KOPT-K1 (cell line): ENCODE measurements around the gene PDCD1.
"Not testable (repeated sequence)": the region's sequence is repeated elsewhere in the genome, so short reads cannot be mapped to it uniquely, and the experiment has no call there.

Source experiments
- H3K27ac ChIP-seq: fragments of 200-600 bp; sonication (generic); 2 replicates; pipeline ENCODE4 v1.5.1; 2016; ENCODE audit warnings: antibody characterized with exemption, mild to moderate bottlenecking, low read depth, low read length; ENCODE audit not compliant: poor library complexity, severe bottlenecking
- H3K36me3 ChIP-seq: fragments of 200-600 bp; sonication (generic); 2 replicates; pipeline ENCODE4 v1.5.1; 2017; ENCODE audit warnings: antibody characterized with exemption, mild to moderate bottlenecking, low read length, moderate library complexity; ENCODE audit not compliant: insufficient read depth
- H3K9me3 ChIP-seq: fragments of 200-600 bp; sonication (generic); 2 replicates; pipeline ENCODE4 v1.5.1; 2017; ENCODE audit warnings: antibody characterized with exemption, low read length, mild to moderate bottlenecking; ENCODE audit not compliant: insufficient read depth, poor library complexity, severe bottlenecking

Gene PDCD1

DNA sequence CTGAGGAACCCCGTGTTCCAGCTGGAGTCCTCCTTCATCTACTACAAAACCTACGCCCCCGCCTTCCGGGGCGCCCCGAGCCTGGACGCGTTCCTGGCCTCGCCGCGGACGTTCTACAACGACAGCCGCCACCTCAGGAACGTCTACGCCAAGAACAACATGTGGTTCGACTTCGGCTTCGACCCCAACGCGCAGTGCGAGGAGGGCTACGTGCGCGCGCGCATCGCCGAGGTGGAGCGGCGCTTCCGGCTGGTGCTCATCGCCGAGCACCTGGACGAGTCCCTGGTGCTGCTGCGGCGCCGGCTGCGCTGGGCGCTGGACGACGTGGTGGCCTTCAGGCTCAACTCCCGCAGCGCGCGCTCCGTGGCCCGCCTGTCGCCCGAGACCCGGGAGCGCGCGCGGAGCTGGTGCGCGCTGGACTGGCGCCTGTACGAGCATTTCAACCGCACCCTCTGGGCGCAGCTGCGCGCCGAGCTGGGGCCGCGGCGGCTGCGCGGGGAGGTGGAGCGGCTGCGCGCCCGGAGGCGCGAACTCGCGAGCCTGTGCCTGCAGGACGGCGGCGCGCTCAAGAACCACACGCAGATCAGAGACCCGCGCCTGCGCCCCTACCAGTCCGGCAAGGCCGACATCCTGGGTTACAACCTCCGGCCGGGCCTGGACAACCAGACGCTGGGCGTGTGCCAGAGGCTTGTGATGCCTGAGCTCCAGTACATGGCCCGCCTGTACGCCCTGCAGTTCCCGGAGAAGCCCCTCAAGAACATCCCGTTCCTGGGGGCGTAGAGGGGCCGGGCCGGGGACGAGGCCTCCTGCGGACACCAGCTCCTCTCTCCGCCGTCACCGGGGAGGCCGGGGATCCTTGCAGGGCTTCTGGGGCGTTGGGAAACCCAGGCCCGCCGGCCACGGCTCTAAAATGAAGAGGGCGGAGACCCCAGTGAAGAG lies 55.0 kb downstream of the PDCD1 start:
- Histone ChIP-seq H3K27ac (peak overlapping the region; percentile 38), H3K36me3 (no peaks in the 10 kb centered on the region), H3K9me3 (no peaks in the 10 kb centered on the region)

DNA sequence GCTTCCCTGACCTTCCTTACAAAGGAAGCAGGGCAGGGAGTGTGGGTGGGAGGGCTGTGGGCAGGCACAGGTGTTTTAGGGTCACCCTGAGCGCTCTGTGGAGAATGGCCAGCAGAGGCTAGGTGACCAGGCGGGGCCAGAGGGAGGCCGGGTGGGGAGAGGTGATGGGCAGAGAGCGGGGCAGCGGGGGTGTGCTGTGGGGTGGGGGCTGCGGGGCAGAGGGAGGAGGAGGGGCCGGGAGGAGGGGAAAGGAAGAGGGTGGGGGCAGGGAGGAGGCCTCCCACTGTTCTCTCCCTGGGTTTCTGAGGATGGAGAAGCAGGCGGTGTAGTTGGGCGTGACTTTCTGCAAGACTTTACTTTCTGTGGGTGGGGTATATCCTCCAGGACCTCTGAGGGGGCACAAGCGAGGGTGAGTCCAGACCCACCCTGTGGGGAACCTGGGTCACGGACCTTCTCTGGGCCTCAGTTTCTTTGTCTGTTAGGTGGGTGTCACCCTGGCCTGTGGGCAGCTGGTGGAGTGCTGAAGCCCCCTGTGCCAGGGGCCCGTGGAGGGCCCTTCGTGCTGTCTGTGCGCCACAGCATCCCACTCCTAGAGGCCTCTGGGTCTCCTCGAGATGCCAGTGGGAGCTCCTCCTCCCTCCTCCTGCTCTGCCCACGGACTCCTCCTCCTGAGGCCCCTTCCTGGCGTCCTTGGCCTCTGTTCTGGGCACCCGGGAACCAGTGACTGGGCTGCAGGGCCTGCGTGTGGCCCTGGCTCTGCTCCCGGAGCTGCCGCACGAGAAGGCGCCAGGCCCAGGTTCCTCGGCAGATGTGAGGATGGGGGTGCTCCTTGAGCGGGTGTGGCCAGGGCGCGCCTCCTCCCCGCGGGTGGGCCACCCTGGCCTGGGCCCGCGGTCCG lies 56.0 kb downstream of the PDCD1 start:
- Histone ChIP-seq H3K36me3 (no peaks in the 10 kb centered on the region), H3K9me3 (no peaks in the 10 kb centered on the region), H3K27ac (no peak overlapping the region)

GRCh38 chr2:241801611-241802420 lies 56.9 kb downstream of the PDCD1 start:
- Histone ChIP-seq H3K9me3 (no peaks in the 10 kb centered on the region), H3K27ac (no peak overlapping the region), H3K36me3 (no peaks in the 10 kb centered on the region)

DNA sequence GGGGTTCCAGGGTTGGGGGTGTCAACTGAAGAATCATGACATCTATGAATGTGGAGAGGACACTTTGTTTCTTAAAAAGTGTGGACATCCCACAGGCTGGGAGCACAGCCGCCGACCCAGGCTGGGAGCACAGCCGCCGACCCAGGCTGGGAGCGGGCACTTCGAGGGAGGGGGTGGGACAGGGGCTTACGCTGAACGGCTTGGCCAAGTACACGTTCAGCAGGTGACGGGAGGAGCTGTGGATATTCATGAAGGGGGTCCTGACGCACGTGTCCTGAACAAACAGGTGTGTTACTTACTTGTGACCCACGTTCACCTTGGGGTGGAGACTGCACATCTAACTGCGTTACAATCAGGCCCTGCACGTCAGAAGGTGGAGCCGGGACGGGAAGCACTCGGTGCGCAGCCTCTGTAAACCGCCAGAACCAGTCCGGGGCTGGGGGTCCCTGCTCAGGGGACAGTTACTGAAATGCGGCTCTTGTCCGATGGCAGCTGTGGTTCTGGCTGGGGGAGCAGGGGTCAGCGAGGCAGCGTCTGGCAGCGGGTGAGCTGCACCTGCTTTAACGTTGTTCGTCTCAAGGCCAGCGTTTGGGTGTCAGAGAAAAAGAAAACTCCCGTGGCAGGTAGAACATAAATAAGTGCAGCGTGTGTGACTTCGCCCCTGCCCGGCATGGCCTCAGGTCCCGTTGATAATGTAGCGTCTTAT lies 58.3 kb downstream of the PDCD1 start:
- H3K9me3 ChIP-seq, H3K27ac ChIP-seq, H3K36me3 ChIP-seq: not testable (repeated sequence)
